ENCODE results near the gene GUCY2D.

Gene GUCY2D

DNA sequence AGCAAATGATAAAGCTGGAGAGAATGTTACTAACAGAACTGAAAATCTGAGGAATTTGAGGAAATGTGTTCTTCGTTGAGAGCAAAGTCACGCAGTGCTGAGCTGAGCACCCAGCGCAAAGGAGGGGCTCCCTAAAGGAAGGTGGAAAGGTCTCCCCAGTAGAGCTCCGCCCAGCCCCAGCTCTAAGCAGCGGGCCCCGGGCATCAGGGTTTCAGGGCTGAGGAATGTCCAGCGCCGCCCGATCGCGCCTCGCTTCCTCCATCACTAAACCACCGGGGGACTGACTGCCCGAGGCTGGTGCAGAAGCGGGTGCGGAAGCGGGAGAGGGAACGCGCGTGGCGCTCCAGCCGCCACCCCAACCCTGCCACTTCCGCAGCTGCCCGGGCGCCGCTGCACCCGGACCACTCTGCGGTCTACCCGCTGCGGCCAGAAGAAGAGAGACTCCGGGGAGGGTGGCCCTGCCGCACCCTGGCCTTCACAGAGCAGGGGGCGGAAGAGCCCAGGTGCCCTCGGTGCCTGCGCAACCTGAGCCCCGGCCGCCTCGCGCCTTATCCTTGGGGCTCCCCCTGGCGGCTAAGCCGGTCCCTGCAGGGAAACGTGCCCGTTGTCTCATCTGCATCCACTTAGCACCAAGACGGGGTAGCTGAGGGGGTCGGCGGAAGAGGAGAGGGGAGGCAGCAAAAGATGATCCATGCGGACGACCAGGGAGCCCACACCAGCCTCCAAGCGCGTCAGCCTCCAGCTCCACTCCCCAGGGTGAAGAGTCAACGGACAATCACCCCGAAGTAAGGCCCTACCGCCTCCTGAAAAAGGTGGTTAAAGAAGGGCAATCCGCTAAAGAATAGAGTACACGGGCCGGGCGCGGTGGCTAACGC lies 12.4 kb upstream of the GUCY2D start:
- DNase-seq (ENCODE audit: low spot score): peak; percentile 93
- TF ChIP-seq, protein P1, sequence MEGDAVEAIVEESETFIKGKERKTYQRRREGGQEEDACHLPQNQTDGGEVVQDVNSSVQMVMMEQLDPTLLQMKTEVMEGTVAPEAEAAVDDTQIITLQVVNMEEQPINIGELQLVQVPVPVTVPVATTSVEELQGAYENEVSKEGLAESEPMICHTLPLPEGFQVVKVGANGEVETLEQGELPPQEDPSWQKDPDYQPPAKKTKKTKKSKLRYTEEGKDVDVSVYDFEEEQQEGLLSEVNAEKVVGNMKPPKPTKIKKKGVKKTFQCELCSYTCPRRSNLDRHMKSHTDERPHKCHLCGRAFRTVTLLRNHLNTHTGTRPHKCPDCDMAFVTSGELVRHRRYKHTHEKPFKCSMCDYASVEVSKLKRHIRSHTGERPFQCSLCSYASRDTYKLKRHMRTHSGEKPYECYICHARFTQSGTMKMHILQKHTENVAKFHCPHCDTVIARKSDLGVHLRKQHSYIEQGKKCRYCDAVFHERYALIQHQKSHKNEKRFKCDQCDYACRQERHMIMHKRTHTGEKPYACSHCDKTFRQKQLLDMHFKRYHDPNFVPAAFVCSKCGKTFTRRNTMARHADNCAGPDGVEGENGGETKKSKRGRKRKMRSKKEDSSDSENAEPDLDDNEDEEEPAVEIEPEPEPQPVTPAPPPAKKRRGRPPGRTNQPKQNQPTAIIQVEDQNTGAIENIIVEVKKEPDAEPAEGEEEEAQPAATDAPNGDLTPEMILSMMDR (IDR thresholded peaks at IDR 0.05; ENCODE audit: borderline replicate concordance, control extremely low read depth, extremely low read depth, insufficient read depth, missing control alignments): peak; percentile 98
- in situ Hi-C loops (cut with MboI; ENCODE audit: low sequenced_read_pairs, unreplicated experiment): loop anchor here (5.0 kb wide), 1 partner anchor 78 kb away; no protein-coding TSS in a partner anchor

DNA sequence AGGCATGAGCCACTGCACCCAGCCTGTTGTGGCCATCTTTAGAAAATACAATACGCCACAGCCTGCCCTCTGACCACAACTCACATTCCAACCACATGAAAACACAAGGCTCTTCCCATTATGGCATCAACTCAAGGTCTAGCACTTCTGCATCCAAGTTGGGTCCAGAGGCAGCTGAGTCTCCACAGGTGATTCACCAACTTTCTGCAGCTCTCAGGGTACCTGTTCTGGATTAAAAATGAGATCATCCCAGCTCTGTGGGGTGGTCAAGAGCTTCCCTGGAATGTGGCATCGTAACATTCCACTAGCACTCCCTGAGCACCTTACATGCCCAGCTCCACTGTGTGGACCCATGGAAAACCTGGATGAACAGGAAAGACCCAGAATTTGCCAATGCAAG lies 9.9 kb upstream of the GUCY2D start:
- TF ChIP-seq, protein P1 (IDR thresholded peaks at IDR 0.05; ENCODE audit: borderline replicate concordance, control extremely low read depth, extremely low read depth, insufficient read depth, missing control alignments): no peak
- in situ Hi-C loops (cut with MboI; ENCODE audit: low sequenced_read_pairs, unreplicated experiment): no loop called here
- DNase-seq (ENCODE audit: low spot score): no peak

DNA sequence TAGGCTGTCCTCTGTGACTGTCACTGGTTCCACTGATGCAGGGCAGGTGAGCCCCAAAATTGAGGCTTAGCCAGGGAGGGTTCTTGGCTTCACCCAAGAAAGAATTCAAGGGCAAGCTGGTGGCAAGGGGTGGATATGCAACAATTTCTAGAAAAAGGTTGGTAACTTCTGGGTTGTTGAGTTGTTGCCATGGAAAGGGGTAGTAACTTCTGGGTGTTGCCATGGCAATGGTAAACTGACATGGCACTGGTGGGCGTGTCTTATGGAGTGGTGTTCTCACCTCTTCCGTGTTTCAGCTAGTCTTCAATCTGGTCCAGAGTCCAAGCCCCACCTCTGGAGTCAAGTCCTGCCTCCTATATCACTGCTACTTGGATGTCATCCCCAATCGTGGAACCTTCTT lies 9.5 kb upstream of the GUCY2D start:
- TF ChIP-seq, protein P1 (IDR thresholded peaks at IDR 0.05; ENCODE audit: borderline replicate concordance, control extremely low read depth, extremely low read depth, insufficient read depth, missing control alignments): no peak
- in situ Hi-C loops (cut with MboI; ENCODE audit: low sequenced_read_pairs, unreplicated experiment): no loop called here
- DNase-seq (ENCODE audit: low spot score): no peak

DNA sequence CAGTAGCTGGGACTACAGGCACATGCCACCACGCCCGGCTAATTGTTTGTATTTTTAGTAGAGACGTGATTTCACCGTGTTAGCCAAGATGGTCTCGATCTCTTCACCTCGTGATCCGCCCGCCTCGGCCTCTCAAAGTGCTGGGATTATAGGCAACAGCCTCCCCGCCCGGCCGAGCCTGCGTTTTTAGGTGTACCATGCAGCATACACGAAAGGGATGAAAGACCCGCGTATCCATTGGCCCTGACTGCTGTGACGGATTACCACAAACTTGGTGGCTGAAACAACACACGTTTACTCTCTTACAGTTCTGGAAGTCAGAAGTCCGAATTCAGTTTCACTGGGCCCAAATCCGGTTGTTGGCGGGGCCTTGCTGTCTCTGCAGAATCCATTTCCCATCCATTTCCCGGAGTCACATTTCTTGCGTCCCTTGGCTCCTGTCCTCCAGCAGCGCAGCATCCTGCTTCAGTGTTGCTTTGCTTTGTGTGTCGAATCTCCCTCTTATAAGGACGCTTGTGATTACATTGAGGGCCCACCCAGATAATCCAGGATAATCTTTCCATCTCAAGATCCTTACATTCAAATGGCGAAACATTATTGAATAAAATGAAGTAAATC lies 8.3 kb upstream of the GUCY2D start:
- no peak for DNase-seq (ENCODE audit: low spot score)
- TF ChIP-seq, protein P1 (IDR thresholded peaks at IDR 0.05; ENCODE audit: borderline replicate concordance, control extremely low read depth, extremely low read depth, insufficient read depth, missing control alignments): no peak
- in situ Hi-C loops (cut with MboI; ENCODE audit: low sequenced_read_pairs, unreplicated experiment): no loop called here

DNA sequence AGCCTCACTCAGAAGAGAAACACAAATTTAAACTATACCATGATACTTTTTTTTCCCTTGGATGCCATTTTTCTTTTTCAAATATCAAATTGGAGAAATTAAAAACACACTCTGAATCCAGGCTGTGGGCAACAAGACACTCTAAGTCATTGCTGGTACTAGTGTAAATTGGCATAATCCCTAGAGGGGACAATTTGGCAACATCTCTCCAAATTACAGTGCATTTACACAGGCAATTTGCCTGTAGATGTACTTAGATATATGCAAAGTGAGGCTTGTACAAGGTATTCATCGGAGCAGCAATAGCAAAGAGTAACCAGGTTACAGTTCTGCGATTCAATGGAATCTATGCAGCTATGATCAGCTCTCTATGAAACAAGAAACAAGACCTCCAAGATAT lies 6.7 kb upstream of the GUCY2D start:
- TF ChIP-seq, protein P1 (IDR thresholded peaks at IDR 0.05; ENCODE audit: borderline replicate concordance, control extremely low read depth, extremely low read depth, insufficient read depth, missing control alignments): no peak
- no peak for DNase-seq (ENCODE audit: low spot score)
- in situ Hi-C loops (cut with MboI; ENCODE audit: low sequenced_read_pairs, unreplicated experiment): no loop called here

DNA sequence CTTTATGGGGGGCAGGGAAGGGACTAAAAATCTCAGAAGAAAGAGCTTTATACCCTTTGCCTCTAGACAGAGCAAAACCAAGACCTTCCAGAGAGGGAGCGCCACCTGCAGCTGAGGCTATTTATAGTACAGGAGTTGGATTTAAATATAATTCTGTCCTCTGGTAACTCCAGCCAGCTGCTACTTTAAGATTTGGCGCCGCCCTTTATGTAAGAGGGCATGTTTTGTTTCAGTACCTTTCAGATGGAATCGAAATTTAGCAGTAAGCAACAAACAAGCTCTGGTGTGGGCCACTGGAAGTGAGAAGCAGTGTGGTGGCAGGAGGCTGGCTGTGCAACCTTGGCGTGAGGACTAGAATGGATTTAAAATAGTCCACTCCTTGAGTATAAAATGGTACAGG lies 5.2 kb upstream of the GUCY2D start:
- TF ChIP-seq, protein P1 (IDR thresholded peaks at IDR 0.05; ENCODE audit: borderline replicate concordance, control extremely low read depth, extremely low read depth, insufficient read depth, missing control alignments): no peak
- in situ Hi-C loops (cut with MboI; ENCODE audit: low sequenced_read_pairs, unreplicated experiment): no loop called here
- no peak for DNase-seq (ENCODE audit: low spot score)
